Measurements from ENCODE around the gene INSYN2B. TPM values are rescaled to one million over a fixed set of nuclear protein-coding genes. Genes with fewer than 3 reads are reported as not detected.

INSYN2B gene
- total RNA-seq, 1 donor from 2014 or later, result 0.26 TPM

DNA sequence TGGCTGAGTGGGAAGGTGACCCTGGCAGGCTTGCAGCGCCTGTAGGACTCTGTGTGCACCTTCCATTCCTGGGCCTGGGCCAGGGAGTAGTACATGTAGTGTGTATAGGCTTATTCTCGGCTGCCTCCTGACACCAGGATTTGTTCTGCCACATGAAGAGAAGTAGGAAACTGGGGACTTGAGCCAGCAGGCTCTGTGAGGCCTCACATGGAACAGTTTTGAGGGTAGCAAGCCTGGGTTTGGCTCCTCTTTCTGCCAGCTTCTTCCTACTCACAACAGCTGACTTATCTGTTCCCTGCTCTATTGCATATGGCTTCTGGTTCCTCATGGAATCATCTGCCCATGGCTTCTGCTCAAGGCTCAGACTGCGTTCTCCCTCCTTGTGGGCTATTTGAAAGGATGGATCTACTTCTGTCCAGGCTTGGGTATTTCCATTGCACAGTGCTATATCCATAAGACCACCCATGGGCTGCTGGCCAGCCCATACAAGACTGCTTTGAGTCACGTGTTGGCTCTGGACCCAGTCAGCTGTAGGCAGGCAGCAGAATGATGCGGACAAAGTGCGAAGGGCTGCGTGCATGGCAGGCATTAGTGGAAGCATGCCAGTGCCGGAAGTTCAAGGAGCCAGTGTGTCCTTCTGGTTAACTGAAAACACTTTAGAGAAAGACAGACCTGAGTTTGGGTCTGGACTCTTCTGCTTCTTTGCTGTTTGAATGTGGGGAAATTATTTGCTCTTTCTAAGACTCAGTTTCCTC lies 11.0 kb upstream of the INSYN2B start:
- no peak overlapping the region for H3K27ac ChIP-seq
- H3K27me3 ChIP-seq, result no peaks in the 10 kb centered on the region
- Mint-ChIP-seq H3K4me1 (peaks cover 16% of the 10 kb centered on the region), H3K4me3 (no peak overlapping the region), H3K36me3 (no peaks in the 10 kb centered on the region), H3K9me3 (no peaks in the 10 kb centered on the region), H3K27ac (no peak overlapping the region), H3K27me3 (ENCODE audit: insufficient read depth, low read depth) (peaks cover 6% of the 10 kb centered on the region)
- no peak overlapping the region for H3K4me3 ChIP-seq
- no peak for TF ChIP-seq EZH2 (IDR thresholded peaks at IDR 0.05)
- TF ChIP-seq EZH2phosphoT487 (IDR thresholded peaks at IDR 0.05), result no peak
- TF ChIP-seq, protein P1, sequence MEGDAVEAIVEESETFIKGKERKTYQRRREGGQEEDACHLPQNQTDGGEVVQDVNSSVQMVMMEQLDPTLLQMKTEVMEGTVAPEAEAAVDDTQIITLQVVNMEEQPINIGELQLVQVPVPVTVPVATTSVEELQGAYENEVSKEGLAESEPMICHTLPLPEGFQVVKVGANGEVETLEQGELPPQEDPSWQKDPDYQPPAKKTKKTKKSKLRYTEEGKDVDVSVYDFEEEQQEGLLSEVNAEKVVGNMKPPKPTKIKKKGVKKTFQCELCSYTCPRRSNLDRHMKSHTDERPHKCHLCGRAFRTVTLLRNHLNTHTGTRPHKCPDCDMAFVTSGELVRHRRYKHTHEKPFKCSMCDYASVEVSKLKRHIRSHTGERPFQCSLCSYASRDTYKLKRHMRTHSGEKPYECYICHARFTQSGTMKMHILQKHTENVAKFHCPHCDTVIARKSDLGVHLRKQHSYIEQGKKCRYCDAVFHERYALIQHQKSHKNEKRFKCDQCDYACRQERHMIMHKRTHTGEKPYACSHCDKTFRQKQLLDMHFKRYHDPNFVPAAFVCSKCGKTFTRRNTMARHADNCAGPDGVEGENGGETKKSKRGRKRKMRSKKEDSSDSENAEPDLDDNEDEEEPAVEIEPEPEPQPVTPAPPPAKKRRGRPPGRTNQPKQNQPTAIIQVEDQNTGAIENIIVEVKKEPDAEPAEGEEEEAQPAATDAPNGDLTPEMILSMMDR (IDR thresholded peaks at IDR 0.05), result no peak
- H3K9ac ChIP-seq, result no peak overlapping the region
- H3K9me3 ChIP-seq (ENCODE audit: low read depth), result no peaks in the 10 kb centered on the region
- no peak for DNase-seq (ENCODE audit: low spot score)
- H3K4me2 ChIP-seq, result no peak overlapping the region
- no peaks in the 10 kb centered on the region for H3K79me2 ChIP-seq (ENCODE audit: low read depth)
- no peak overlapping the region for H2AFZ ChIP-seq (replicated peaks)
- no peaks in the 10 kb centered on the region for H3K36me3 ChIP-seq
- no peaks in the 10 kb centered on the region for H4K20me1 ChIP-seq (ENCODE audit: low read depth)
- no peaks in the 10 kb centered on the region for H3F3A ChIP-seq (ENCODE audit: low read depth)
- H3K4me1 ChIP-seq, result no peaks in the 10 kb centered on the region

DNA sequence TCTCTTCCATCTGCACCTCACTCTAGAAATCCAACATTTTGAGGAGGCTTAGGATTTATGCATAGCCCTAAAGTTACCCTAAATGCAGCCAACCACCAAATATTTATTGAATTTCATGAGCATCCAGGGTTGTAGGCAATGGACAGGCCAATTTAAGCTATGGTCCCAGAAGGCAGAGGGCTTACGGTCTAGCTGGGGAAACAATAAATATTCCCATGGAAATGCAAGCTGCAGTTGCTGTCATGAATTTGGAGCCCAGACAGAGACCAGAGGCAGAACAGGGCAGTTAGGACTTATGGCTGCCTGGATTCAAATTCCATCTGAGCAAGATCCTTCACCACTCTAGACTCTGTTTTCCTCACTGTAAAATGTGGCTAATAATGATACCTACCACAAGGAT lies 9.1 kb upstream of the INSYN2B start:
- Mint-ChIP-seq H3K27me3 (ENCODE audit: insufficient read depth, low read depth) (peaks cover 8% of the 10 kb centered on the region), H3K36me3 (no peaks in the 10 kb centered on the region), H3K27ac (no peak overlapping the region), H3K9me3 (no peaks in the 10 kb centered on the region), H3K4me3 (no peak overlapping the region), H3K4me1 (peaks cover 16% of the 10 kb centered on the region)
- H3K4me3 ChIP-seq, result no peak overlapping the region
- DNase-seq (ENCODE audit: low spot score), result no peak
- no peak overlapping the region for H3K27ac ChIP-seq
- no peak overlapping the region for H3K4me2 ChIP-seq
- no peak overlapping the region for H2AFZ ChIP-seq (replicated peaks)
- H3K9me3 ChIP-seq (ENCODE audit: low read depth), result no peaks in the 10 kb centered on the region
- H3K27me3 ChIP-seq, result no peaks in the 10 kb centered on the region
- H4K20me1 ChIP-seq (ENCODE audit: low read depth), result no peaks in the 10 kb centered on the region
- TF ChIP-seq, protein P1 (IDR thresholded peaks at IDR 0.05), result no peak
- no peak for TF ChIP-seq EZH2phosphoT487 (IDR thresholded peaks at IDR 0.05)
- no peak for TF ChIP-seq EZH2 (IDR thresholded peaks at IDR 0.05)
- no peaks in the 10 kb centered on the region for H3K36me3 ChIP-seq
- no peaks in the 10 kb centered on the region for H3K4me1 ChIP-seq
- no peaks in the 10 kb centered on the region for H3K79me2 ChIP-seq (ENCODE audit: low read depth)
- H3F3A ChIP-seq (ENCODE audit: low read depth), result no peaks in the 10 kb centered on the region
- H3K9ac ChIP-seq, result no peak overlapping the region

DNA sequence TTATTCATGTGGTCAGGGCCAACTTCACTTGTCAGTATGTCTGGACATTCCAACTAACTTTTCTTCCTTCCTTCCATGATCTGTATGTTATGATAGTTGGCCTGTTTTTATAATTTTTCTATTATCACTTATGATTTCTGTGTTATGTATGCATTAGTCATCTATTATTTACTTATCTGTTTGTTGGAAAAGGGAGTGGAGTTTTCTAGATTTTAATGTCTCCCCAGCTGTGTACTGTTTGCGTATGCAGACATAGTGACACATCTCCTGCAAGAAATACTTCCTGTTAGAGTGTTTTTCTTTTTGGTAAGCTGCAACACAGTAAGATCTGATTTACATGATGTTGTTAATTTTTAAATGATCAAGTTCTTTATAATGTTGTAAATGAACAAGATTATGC lies 8.7 kb upstream of the INSYN2B start:
- Mint-ChIP-seq H3K36me3 (no peaks in the 10 kb centered on the region), H3K4me1 (peaks cover 16% of the 10 kb centered on the region), H3K27ac (no peak overlapping the region), H3K9me3 (no peaks in the 10 kb centered on the region), H3K27me3 (ENCODE audit: insufficient read depth, low read depth) (peaks cover 8% of the 10 kb centered on the region), H3K4me3 (no peak overlapping the region)
- Histone ChIP-seq H3K4me2 (no peak overlapping the region), H3K9ac (no peak overlapping the region), H3K4me3 (no peak overlapping the region), H3K9me3 (ENCODE audit: low read depth) (no peaks in the 10 kb centered on the region), H4K20me1 (ENCODE audit: low read depth) (no peaks in the 10 kb centered on the region), H3K79me2 (ENCODE audit: low read depth) (no peaks in the 10 kb centered on the region), H3K4me1 (no peaks in the 10 kb centered on the region), H3K27ac (no peak overlapping the region), H3K27me3 (no peaks in the 10 kb centered on the region), H3F3A (ENCODE audit: low read depth) (no peaks in the 10 kb centered on the region), H2AFZ (replicated peaks) (no peak overlapping the region), H3K36me3 (no peaks in the 10 kb centered on the region)
- no peak for DNase-seq (ENCODE audit: low spot score)
- TF ChIP-seq EZH2phosphoT487 (IDR thresholded peaks at IDR 0.05), result no peak

DNA sequence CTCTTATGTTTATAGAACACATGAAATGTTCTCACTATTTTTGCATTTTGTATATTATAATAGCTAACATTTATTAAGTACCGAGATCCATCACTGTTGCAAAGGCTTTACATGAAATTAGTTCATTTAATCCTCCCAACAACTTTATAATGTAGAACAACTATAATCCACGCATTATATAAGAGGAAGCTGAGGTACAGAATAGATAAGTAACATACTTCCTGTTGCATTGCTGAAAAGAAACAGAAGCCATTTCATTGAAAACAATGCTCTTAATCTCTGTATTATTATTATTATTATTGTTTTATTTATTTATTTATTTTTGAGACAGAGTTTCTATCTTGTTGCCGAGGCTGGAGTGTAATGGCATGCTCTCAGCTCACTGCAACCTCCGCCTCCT lies 7.9 kb upstream of the INSYN2B start:
- no peak overlapping the region for H3K9ac ChIP-seq
- H3K36me3 ChIP-seq, result no peaks in the 10 kb centered on the region
- no peaks in the 10 kb centered on the region for H3K9me3 ChIP-seq (ENCODE audit: low read depth)
- no peak overlapping the region for H3K27ac ChIP-seq
- no peak overlapping the region for H2AFZ ChIP-seq (replicated peaks)
- H3K4me1 ChIP-seq, result no peaks in the 10 kb centered on the region
- H3K27me3 Mint-ChIP-seq (ENCODE audit: insufficient read depth, low read depth), result peaks cover 11% of the 10 kb centered on the region
- H4K20me1 ChIP-seq (ENCODE audit: low read depth), result no peaks in the 10 kb centered on the region
- H3K36me3 Mint-ChIP-seq, result no peaks in the 10 kb centered on the region
- no peaks in the 10 kb centered on the region for H3K9me3 Mint-ChIP-seq
- H3K4me3 Mint-ChIP-seq, result no peak overlapping the region
- no peak overlapping the region for H3K4me2 ChIP-seq
- no peak overlapping the region for H3K27ac Mint-ChIP-seq
- H3F3A ChIP-seq (ENCODE audit: low read depth), result no peaks in the 10 kb centered on the region
- H3K4me3 ChIP-seq, result no peak overlapping the region
- H3K4me1 Mint-ChIP-seq, result peaks cover 10% of the 10 kb centered on the region
- no peak for TF ChIP-seq EZH2phosphoT487 (IDR thresholded peaks at IDR 0.05)
- TF ChIP-seq, protein P1 (IDR thresholded peaks at IDR 0.05), result no peak
- TF ChIP-seq EZH2 (IDR thresholded peaks at IDR 0.05), result no peak
- DNase-seq (ENCODE audit: low spot score), result no peak
- H3K27me3 ChIP-seq, result no peaks in the 10 kb centered on the region
- H3K79me2 ChIP-seq (ENCODE audit: low read depth), result no peaks in the 10 kb centered on the region

Measured in neural progenitor cell (in vitro differentiated cells).